22Rv1 (cell line): Measurements from ENCODE around the gene GPC5.

ENCODE experiments used
- CTCF ChIP-seq: fragments of 450-650 bp; IDR thresholded peaks from 2 replicates; pipeline ENCODE4 v1.5.1; 2017; ENCODE audit warnings: mild to moderate bottlenecking
- ZFX ChIP-seq: fragments of 450-650 bp; IDR thresholded peaks from 2 replicates; pipeline ENCODE4 v1.6.1; 2017; ENCODE audit warnings: antibody characterized with exemption, borderline replicate concordance

- TF ChIP-seq CTCF (no peak), ZFX (no peak)
Observed at GRCh38 chr13:91572944-91573598, 174.7 kb downstream of the GPC5 start.
